RCC 7860 (cell line): ENCODE data around the gene ITSN2.

Source experiments
- DNase-seq: peaks from one replicate; pipeline ENCODE4 v3.0.0-alpha.2; 2015; ENCODE audit warnings: low spot score
- FAIRE-seq: peaks from 2 replicates; lab custom pipeline; 2012; peaks lifted over from hg19 to GRCh38; lab: Jason Lieb, UNC

Gene ITSN2

GRCh38 chr2:24274809-24275208 lies 85.5 kb downstream of the ITSN2 start:
- FAIRE-seq = no peak
- DNase-seq = no peak

- FAIRE-seq (no peak), DNase-seq (no peak)
Measured at GRCh38 chr2:24273598-24273997, 86.7 kb downstream of the ITSN2 start.

GRCh38 chr2:24272907-24273306 lies 87.4 kb downstream of the ITSN2 start:
- no peak for FAIRE-seq
- DNase-seq = no peak

GRCh38 chr2:24272161-24272802 lies 88.1 kb downstream of the ITSN2 start:
- FAIRE-seq (no peak), DNase-seq (no peak)

GRCh38 chr2:24269265-24269664 lies 91.1 kb downstream of the ITSN2 start:
- peak; percentile 88 for FAIRE-seq
- peak; percentile 66 for DNase-seq

- DNase-seq = no peak
- peak; percentile 17 for FAIRE-seq
Measured at GRCh38 chr2:24265212-24265611, 95.1 kb downstream of the ITSN2 start.

GRCh38 chr2:24262421-24262970 lies 97.8 kb downstream of the ITSN2 start:
- FAIRE-seq (no peak), DNase-seq (no peak)

- DNase-seq (no peak), FAIRE-seq (no peak)
Measured at GRCh38 chr2:24261441-24261840, 98.9 kb downstream of the ITSN2 start.

GRCh38 chr2:24259316-24259715 lies 101.0 kb downstream of the ITSN2 start:
- FAIRE-seq = no peak
- DNase-seq = no peak

- DNase-seq = no peak
- FAIRE-seq = no peak
Measured at GRCh38 chr2:24258718-24259117, 101.6 kb downstream of the ITSN2 start.

GRCh38 chr2:24253303-24253919 lies 106.9 kb downstream of the ITSN2 start:
- no peak for DNase-seq
- FAIRE-seq = peak; percentile 14

- DNase-seq = no peak
- FAIRE-seq = no peak
Measured at GRCh38 chr2:24247592-24247991, 112.7 kb downstream of the ITSN2 start.

GRCh38 chr2:24247164-24247563 lies 113.2 kb downstream of the ITSN2 start:
- no peak for DNase-seq
- FAIRE-seq = no peak

GRCh38 chr2:24245986-24246776 lies 114.2 kb downstream of the ITSN2 start:
- DNase-seq (no peak), FAIRE-seq (no peak)

GRCh38 chr2:24241528-24241927 lies 118.8 kb downstream of the ITSN2 start:
- DNase-seq = no peak
- FAIRE-seq = no peak

GRCh38 chr2:24239553-24239952 lies 120.8 kb downstream of the ITSN2 start:
- DNase-seq (no peak), FAIRE-seq (no peak)

- DNase-seq = no peak
- no peak for FAIRE-seq
Measured at GRCh38 chr2:24238158-24238557, 122.2 kb downstream of the ITSN2 start.

- DNase-seq = no peak
- no peak for FAIRE-seq
Measured at GRCh38 chr2:24237313-24237712, 123.0 kb downstream of the ITSN2 start.

GRCh38 chr2:24233321-24233720 lies 127.0 kb downstream of the ITSN2 start:
- FAIRE-seq (no peak), DNase-seq (no peak)

- FAIRE-seq = no peak
Measured at GRCh38 chr2:24231461-24231881, 128.9 kb downstream of the ITSN2 start.

GRCh38 chr2:24228470-24228869 lies 131.9 kb downstream of the ITSN2 start:
- peak; percentile 40 for FAIRE-seq
- DNase-seq = no peak

More at GRCh38 chr2:24231461-24231881, 128.9 kb downstream of the ITSN2 start:
- peak; percentile 21 for DNase-seq
